ENCODE measurements around the gene FAM120B.
"Not testable (repeated sequence)": the region's sequence is repeated elsewhere in the genome, so short reads cannot be mapped to it uniquely, and the experiment has no call there.

The FAM120B gene

DNA sequence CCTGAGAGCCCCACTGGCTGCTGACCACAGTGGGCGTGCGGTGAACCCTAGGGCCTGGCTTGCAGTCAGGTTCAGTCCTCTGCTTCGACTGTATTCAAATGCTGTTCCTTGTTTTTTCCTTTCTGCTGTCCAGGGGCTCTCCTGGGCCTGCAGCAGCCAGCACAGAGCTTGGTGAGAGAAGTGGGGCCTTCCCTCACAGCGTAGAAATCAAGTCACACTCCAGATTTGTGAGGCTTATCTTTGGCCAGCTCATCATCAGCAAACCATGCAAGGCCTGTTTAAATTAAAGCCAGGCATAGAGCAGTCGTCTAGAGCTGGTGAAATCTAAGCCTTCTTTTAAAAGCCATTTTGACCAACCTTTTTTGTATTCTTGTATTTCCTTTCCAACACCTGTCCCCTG is 8.4 kb downstream of the FAM120B start:
- DNase-seq (ENCODE audit: low read depth, low spot score): no peak
- TF ChIP-seq, protein P1, sequence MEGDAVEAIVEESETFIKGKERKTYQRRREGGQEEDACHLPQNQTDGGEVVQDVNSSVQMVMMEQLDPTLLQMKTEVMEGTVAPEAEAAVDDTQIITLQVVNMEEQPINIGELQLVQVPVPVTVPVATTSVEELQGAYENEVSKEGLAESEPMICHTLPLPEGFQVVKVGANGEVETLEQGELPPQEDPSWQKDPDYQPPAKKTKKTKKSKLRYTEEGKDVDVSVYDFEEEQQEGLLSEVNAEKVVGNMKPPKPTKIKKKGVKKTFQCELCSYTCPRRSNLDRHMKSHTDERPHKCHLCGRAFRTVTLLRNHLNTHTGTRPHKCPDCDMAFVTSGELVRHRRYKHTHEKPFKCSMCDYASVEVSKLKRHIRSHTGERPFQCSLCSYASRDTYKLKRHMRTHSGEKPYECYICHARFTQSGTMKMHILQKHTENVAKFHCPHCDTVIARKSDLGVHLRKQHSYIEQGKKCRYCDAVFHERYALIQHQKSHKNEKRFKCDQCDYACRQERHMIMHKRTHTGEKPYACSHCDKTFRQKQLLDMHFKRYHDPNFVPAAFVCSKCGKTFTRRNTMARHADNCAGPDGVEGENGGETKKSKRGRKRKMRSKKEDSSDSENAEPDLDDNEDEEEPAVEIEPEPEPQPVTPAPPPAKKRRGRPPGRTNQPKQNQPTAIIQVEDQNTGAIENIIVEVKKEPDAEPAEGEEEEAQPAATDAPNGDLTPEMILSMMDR (IDR thresholded peaks at IDR 0.05; ENCODE audit: low read depth, low read length): no peak
- H3K4me3 ChIP-seq (ENCODE audit: low read depth, low read length): no peak overlapping the region
- in situ Hi-C loops (cut with HindIII; ENCODE audit: low sequenced_read_pairs): no loop called here

DNA sequence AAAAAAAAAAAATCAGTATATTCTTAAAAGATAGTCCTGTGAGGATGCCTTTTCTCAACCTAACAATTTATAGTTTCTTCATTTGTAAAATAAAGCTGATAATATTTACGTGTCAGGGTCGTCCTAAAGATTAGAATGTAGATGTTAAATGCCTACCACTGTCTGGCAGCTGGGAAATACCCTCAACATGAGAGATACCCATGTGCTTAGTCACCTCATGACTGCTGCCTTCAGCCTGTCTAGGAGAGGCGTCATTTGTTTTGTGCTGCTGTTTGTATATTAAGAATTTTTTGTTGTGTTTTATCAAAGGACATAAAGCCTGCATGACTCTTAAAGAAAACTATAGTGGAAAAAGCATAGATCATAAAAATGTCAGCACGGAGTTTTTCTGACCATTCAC is 9.5 kb downstream of the FAM120B start:
- TF ChIP-seq, protein P1 (IDR thresholded peaks at IDR 0.05; ENCODE audit: low read depth, low read length): no peak
- DNase-seq (ENCODE audit: low read depth, low spot score): no peak
- in situ Hi-C loops (cut with HindIII; ENCODE audit: low sequenced_read_pairs): no loop called here
- H3K4me3 ChIP-seq (ENCODE audit: low read depth, low read length): no peak overlapping the region

DNA sequence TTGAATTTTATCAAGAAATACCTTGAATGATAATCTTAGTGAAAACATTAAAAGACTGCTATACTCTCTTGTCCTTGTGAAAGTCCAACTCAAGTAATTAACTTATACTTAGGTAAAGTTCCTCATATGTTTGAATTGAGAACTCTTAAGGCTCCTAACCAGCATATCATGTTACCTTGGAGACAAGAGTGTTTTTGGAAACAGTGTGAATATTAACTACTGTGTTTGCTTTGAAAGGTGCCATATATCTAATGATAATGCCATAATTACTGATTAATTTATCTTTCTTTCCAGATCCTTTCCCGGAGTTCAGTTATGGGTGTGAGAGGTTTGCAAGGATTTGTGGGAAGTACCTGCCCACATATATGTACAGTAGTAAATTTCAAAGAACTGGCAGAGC is 10.5 kb downstream of the FAM120B start:
- DNase-seq (ENCODE audit: low read depth, low spot score): no peak
- H3K4me3 ChIP-seq (ENCODE audit: low read depth, low read length): no peak overlapping the region
- in situ Hi-C loops (cut with HindIII; ENCODE audit: low sequenced_read_pairs): no loop called here
- TF ChIP-seq, protein P1 (IDR thresholded peaks at IDR 0.05; ENCODE audit: low read depth, low read length): no peak

DNA sequence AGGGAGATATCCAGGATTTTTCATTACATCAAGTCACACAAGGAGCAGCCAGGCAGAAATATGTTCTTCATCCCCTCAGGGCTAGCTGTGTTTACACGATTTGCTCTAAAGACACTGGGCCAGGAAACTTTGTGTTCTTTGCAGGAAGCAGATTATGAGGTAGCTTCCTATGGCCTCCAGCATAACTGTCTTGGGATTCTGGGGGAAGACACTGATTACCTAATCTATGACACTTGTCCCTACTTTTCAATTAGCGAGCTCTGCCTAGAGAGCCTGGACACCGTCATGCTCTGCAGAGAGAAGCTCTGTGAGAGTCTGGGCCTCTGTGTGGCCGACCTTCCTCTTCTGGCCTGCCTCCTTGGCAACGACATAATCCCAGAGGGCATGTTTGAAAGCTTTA is 11.2 kb downstream of the FAM120B start:
- in situ Hi-C loops (cut with HindIII; ENCODE audit: low sequenced_read_pairs): no loop called here
- no peak overlapping the region for H3K4me3 ChIP-seq (ENCODE audit: low read depth, low read length)
- TF ChIP-seq, protein P1 (IDR thresholded peaks at IDR 0.05; ENCODE audit: low read depth, low read length): no peak
- no peak for DNase-seq (ENCODE audit: low read depth, low spot score)

DNA sequence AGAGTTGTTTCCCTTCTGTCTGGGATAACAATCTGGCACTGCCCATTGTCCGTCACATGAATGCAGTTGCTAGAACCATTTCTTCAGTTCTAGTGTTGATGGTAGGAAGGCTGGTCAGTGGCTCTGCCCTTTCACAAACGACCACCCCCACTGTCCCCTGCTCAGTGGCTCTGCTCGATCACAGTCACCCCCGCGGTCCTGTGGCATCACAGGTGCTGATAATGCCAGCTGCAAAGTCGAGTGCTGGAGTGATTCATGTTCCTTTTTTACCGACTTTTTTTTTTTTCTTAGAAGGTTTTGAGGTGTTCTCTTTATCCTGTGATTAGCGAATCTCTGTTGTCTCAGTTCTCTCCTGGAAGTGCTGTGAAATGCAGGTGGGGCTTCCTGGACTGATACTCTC is 22.8 kb downstream of the FAM120B start:
- in situ Hi-C loops (cut with HindIII; ENCODE audit: low sequenced_read_pairs): no loop called here
- TF ChIP-seq, protein P1 (IDR thresholded peaks at IDR 0.05; ENCODE audit: low read depth, low read length): no peak
- DNase-seq (ENCODE audit: low read depth, low spot score): no peak
- H3K4me3 ChIP-seq (ENCODE audit: low read depth, low read length): no peak overlapping the region

DNA sequence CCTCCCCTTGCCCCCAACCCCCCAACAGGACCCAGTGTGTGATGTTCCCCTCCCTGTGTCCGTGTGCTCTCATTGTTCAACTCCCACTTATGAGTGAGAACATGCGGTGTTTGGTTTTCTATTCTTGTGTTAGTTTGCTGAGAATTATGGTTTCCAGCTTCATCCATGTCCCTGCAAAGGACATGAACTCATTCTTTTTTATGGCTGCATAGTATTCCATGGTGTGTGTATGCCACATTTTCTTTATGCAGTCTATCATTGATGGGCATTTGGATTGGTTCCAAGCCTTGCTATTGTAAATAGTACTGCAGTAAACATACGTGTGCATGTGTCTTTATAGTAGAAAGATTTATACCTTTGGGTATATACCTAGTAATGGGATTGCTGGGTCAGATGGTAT is 28.6 kb downstream of the FAM120B start:
- H3K4me3 ChIP-seq (ENCODE audit: low read depth, low read length); DNase-seq (ENCODE audit: low read depth, low spot score); in situ Hi-C loops (cut with HindIII; ENCODE audit: low sequenced_read_pairs): not testable (repeated sequence)

DNA sequence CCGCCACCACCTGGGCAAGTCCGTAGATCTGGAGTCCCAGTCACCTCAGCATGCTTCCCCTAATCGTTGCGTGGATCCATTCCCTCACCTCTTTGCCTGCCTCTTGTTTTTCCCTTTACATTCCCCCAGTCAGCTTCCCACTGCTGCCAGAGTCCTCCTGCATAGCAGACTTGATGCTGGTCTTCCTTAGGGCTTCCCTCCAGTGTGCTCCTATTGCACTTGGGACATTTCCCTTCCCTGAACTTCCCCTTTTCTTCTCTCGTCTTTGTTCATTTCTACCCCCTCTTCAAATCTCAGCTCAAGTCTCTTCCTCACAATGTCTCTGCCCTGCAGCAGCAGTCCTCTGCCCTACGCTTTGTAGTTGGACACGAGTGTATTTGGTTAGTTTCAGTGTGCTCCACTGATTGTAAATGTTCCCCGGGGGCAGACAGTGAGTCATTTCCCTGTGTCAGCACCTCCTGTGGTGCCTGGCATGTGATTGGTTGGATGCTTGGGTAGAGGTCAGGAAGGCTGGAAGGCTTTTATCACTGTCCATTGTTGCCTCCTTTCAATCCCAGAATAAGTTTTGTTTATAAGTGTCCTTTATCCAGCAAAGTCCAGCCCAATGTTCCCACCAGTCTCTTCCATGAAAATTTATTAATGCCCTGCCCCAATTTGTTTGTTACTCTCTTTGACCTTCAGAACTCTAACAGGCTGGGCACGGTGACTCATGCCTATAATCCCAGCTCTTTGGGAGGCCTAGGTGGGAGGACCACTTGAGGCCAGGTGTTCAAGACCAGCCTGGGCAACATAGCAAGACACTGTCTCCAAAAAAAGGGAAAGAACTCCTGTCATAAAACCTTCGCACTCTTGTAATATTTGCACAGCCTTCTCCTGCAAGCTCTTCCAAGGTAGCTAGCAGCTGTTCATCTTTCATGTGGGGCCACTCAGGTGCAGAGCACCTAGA is 38.3 kb downstream of the FAM120B start:
- peak; percentile 90 for DNase-seq (ENCODE audit: low read depth, low spot score)
- H3K4me3 ChIP-seq (ENCODE audit: low read depth, low read length): no peak overlapping the region
- in situ Hi-C loops (cut with HindIII; ENCODE audit: low sequenced_read_pairs): no loop called here
- TF ChIP-seq, protein P1 (IDR thresholded peaks at IDR 0.05; ENCODE audit: low read depth, low read length): no peak

Data from astrocyte of the spinal cord (primary cell).